ENCODE measurements around the gene SLC46A3.
"Not testable (repeated sequence)": the region's sequence is repeated elsewhere in the genome, so short reads cannot be mapped to it uniquely, and the experiment has no call there.

The SLC46A3 gene, protein sequence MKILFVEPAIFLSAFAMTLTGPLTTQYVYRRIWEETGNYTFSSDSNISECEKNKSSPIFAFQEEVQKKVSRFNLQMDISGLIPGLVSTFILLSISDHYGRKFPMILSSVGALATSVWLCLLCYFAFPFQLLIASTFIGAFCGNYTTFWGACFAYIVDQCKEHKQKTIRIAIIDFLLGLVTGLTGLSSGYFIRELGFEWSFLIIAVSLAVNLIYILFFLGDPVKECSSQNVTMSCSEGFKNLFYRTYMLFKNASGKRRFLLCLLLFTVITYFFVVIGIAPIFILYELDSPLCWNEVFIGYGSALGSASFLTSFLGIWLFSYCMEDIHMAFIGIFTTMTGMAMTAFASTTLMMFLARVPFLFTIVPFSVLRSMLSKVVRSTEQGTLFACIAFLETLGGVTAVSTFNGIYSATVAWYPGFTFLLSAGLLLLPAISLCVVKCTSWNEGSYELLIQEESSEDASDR

DNA sequence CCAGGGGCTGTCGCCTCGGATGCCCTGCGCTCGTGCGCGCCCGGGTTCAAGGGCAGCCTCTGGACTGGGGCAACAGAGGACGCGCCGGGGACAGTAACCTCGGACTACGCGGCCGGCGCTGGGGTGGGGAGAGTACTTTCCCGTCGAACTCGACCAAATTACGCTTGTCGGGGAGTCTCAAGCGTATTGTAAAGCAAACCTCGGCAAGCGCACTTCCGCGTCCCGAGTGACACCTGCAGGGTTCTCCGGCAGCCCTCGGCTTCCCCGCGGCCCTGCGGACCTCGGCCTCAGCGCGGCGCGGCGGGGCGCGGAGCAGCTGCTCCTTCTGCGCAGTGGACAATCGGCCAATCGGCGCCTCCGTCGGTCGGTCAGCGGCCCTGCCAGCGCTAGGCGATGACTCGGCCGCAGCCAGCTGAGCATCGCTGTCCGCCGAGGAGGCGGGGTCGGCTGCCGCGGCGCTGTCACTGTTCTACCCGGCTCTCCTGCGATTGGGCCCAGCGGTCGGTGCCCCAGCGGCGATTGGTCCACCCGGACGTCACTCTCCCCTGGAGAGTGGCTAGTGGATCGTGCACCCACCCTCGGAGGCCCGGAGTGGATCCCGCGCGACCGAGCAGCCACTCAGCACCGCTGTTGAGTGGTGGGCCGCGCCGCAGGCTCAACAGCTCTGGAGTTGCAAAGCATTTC is at the start of gene SLC46A3:
Gene SLC46A3 (minus strand): TSS at position 428 of the 684 bp plus-strand sequence. CDS start 972 bp downstream, outside the sequence.
- DNase-seq (ENCODE audit: low spot score): peak; percentile 98

DNA sequence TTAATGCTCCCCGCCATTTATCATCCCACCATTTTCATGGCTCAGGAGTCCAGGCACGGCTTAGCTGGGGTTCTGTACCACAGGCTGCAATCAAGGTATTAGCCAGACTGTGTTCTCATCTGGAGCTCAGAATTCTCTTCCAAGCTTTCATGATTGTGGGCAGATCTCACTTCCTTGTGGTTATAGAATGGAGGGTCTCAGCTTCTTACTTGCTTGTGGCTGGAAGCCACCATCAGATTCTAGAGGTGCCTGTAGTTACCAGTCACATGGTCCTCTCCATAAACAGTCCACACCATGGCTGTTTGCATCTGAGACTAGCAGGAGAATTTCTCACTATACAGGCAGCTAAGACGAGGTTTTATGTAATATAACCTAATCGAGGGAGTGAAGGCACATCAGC is 45.1 kb upstream of the SLC46A3 start:
- DNase-seq (ENCODE audit: low spot score): no peak

DNA sequence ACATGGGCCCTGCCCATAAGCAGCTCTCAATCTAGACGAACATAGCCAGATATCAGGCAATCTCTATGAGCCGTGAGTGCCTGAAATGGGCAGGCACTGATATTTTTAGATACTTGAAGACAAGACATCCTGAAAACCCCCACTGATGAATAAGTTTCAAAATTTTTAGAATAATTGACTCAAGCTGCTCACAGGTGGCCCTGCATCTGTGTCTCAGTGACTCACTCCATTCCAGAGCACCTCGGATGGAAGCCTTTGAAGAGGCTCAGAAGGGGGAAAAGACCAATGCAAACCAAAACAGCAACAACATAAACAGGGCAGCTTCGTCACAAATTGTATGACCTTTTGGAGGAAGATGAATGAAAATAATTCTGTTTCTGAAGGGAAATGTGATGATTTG is 42.8 kb upstream of the SLC46A3 start:
- DNase-seq (ENCODE audit: low spot score): no peak

DNA sequence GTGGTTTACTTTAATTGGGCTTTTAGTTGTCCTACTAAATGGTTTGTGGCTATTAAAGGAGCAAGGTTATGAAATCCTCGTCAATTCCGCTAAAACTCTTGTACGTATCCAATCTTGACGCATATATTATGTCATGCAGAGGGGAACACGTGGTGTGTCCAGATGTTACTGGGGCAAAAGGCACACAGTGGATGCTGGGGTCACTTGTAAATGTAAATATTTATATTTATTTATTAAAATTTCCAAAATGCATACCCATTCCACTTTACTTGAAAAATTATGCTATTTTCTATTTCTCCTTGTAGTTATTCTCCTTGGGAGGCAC is 36.7 kb upstream of the SLC46A3 start:
- DNase-seq (ENCODE audit: low spot score): no peak

DNA sequence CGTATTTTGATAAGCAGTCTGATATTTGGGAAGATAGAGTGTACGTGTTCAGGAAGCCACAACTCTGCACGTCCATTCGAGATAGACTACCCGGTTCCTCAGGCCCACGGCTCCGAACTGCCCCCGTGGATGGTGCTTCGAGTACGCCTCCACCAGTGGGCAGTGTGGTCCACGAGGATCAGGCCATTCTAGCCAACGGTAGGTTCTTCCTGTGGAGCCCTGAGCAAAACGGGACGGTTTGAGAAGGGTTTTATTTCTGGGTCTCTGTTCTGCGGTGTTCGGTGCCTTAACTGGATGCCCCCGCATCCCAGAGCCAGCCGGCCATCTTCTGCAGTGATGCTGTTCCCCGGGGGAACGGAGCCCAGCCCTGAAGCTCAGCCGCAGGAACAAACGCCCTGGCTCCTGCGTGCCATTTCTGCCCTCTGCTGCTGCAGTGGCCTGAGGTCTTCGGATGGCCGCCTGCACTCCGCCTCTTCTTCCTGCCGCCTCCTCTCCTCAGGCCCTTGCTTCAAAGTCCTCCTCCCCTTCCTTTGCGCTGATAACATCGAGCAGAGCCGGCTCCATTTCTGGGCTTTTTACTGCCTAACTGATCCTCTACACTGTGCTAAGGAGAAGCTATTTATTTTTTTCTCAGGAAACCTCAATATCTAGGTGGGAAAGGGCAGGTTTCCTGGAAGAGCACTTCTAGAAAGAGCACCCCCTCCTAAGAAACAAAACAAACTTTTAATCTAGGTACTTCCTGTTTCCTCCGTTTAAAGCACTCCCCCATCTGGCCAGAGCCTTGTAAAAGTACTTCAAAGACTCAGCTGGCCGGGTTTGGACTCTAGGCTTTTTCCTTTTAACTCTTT is 36.2 kb upstream of the SLC46A3 start:
- peak; percentile 20 for DNase-seq (ENCODE audit: low spot score)

DNA sequence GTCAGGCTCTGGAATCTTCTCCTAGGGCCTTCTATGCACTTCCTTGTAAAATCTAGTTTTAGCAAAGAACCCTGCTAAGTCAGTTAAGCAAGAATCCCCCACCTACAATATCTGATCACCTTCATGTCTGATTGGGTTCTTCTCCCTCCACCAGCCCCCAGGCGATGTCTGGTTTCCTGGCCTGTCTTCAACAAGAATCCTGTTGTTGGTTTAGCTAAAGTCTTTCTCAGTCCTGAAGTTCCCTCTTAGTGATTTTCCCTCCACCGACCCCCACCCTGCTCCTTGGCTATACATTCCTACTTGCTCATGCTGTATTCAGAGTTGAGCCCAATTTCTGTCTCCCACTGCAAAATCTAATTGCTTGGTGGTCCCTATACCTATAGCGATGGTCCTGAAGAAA is 35.2 kb upstream of the SLC46A3 start:
- no peak for DNase-seq (ENCODE audit: low spot score)

DNA sequence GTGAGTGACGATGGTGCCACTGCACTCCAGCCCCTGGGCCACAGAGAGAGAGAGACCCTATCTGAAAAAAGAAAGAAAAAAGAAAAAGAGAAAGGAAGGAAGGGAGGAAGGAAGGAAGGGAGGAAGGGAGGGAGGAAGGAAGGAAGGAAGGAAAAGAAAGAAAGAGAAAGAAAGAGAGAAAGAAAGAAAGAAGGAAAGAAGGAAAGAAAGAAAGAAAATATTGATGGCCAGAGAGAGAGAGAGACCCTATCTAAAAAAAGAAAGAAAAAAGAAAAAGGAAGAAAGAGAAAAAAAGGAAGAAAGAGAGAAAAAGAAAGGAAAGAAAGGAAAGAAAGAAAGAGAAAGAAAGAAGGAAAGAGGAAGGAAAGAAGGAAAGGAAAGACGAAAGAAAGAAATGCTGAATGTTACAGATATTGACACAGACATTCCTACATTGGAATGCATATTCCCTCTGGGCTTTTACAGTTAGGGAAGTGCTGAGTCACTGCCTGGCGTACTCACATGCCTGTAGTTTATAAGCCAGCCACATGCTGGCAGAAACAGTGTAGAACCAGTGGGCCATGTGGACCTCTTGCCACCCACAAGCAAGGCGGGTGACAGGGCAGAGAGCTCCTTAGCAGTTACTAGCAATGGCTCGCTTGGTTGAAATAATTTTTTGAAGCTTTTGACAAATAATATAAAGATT is 34.6 kb upstream of the SLC46A3 start:
- DNase-seq (ENCODE audit: low spot score): peak; percentile 83

DNA sequence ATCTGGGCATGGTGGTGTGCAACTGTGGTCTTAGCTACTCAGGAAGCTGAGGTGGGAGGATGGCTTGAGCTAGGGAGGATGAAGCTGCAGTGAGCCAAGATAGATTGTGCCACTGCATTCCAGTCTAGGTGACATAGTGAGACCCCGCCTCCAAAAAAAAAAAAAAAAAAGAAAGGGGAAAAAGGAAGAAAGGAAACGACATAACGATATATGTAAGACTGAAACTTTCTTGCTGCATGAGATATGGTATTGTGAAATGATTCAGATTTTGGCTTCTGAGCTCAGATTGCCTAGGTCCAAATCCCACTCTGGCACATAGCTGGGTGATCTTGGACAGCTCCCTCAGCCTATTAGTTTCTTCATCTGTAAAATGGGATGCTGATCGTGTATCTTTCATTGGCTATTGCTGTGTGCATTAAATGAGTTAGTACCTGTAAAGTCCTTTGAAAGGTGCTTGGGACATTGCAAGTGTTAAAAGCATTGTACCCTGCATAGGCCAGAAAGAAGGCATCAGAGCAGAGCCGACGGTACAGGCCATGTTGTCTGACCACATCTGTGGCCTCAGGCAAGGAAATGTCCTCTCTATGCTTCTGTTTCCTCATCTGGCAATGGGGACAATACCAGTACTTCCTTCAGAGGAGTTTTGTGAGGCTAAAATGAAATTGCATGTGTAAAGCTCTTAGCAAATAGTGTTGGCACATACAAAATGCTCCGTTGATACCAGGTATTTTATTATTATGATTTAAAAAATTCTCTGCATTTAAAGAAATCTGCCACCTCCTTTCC is 32.6 kb upstream of the SLC46A3 start:
- DNase-seq (ENCODE audit: low spot score): no peak

DNA sequence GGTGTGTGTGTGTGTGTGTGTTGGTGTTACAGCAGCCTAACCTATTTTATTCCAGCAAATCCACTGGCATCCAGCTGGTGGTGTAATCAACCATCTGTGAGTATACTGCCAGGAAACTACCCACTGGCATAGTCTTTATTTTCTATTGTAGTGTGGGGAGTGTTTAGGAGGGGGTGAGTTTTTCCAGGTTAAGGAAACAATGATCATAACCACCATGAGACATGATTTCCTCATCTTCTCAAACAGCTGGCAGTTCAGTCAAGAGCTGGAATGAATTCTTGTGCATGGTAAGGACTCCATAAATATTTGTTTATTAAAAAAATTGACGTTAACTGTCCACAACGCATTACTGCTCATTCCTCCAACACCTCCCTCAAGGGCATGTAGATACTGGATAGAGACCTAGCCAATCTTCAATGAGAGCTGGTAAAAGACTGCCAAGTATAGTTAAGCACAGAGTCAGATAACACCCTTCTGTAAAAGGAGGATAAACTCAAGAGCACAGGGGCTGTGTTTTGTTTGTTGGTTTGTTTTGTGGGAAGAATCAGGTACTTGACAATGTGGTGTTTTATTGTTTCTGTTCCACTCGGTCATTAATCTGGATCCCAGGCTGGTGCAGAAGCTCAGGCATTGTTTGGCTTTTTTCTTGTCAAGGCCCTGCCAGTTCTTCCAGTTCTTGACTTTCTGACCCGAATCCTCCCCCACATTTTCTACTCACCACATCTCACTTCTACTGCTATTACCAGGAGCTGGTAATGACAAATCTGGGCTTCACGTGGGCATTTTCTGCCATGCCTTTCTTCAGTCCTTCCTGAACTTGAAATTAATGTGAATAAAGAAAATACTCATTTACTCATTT is 31.6 kb upstream of the SLC46A3 start:
- DNase-seq (ENCODE audit: low spot score): no peak

DNA sequence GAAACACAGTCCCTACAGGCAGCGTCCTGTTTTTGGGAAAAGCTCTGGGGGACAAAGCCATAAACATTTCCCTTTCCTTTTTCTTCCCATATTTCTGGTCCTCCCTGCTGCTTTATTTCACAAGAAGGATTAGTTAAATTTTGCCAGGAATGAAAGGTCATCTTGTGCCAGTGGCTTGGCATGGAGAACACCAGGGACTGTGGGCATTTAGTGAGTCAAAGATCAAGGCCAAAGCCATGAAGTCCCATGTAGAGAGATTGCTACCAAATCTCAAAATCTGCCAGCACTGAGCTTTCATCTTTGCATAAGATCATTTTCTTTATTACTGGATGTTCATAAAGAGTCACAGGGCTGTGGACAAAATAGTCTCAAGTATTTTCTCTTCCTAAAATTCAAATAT is 29.1 kb upstream of the SLC46A3 start:
- no peak for DNase-seq (ENCODE audit: low spot score)

DNA sequence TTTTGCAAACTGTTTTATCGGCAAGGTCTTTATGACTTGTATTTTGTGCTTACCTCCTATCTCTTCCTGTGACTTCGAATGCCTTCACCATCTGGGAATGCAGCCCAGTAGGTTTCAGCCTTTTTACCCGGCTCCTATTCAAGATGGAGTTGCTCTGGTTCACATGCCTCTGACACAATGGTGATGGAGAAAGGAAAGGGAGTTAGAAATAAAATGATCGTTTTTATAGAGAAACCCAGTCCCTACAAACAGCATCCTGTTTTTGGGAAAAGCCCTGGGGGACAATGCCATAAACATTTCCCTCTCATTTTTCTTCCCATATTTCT is 27.5 kb upstream of the SLC46A3 start:
- DNase-seq (ENCODE audit: low spot score): no peak

DNA sequence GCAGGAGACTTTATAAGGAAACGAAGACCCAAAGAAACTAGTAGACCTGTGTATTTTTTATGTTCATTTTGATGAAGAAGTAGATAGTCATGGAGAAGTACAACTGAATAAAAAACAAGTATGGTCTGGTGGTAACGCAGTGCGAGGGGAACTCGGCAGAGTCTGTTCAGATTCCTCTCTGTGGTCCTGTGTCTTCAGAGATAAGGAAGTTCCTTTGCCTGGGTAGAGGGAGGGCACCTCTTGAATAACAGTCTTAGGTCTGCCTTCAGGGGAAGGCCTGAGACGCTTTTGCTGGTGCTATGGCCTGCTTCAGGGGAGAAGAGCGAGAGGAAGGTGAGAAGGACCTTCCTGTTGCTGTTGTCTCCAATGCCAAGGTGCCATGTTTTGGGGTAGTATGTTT is 25.9 kb upstream of the SLC46A3 start:
- no peak for DNase-seq (ENCODE audit: low spot score)

DNA sequence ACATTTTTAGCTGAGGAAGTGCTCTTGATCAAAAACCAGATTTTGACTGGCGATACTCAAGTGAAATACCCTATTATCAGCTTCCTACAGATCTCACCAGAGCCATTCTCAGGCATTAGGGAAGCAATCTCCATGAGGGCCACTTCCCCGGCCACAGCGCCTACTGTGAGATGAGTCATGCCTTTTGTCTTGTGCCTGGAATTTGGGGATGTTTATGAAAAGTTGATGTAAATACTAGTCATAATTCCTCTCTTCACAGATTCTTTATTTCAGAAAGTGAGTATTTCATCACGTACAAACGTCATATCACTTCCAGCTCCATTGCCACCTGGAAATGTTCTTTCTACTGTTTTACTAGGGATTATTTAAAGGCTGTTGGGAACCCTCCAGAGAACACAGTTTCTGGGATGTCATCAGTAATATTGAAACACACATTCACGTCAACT is 25.3 kb upstream of the SLC46A3 start:
- DNase-seq (ENCODE audit: low spot score): peak; percentile 27

DNA sequence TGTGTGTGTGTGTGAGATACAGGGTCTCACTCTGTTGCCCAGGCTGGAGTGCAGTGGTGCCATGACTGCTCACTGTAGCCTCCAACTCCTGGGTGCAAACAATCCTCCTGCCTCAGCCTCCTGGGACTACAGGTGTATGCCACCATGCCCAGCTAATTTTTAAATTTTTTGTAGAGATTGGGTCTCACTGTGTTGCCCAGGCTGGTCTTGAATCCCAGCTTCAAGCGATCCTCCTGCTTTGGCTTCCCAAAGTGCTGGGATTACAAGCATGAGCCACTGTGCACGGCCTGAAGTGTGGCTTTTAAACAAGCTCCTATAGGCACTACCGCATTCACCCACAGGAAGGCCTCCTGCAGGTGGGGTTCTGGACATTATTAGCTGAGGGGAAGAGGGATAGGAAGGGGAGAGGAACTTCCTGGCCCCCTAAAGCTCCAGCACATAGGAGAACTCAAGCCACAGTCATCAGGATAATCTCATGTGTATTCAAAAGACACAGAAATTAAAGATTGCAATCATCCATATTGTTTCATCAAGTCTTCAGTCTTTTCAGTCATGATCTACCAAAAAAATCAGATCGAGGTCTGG is 24.8 kb upstream of the SLC46A3 start:
- no peak for DNase-seq (ENCODE audit: low spot score)

DNA sequence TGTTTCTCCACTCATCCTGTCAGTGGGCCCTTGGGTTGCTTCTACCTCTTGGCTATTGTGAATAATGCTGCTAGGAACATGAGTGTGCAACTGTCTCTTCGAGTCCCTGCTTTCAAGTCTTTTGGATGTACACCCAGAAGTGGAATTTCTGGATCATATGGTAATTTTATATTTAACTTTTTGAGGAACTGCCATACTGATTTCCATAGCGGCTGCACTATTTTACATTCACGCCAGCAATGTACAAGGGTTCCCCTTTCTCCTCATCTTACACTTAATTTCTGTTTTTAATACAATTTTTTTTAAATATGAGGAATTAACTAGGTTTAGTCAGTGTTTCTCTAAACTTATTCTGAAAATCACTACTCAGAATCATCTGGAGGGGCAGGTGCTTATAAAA is 24.2 kb upstream of the SLC46A3 start:
- no peak for DNase-seq (ENCODE audit: low spot score)

DNA sequence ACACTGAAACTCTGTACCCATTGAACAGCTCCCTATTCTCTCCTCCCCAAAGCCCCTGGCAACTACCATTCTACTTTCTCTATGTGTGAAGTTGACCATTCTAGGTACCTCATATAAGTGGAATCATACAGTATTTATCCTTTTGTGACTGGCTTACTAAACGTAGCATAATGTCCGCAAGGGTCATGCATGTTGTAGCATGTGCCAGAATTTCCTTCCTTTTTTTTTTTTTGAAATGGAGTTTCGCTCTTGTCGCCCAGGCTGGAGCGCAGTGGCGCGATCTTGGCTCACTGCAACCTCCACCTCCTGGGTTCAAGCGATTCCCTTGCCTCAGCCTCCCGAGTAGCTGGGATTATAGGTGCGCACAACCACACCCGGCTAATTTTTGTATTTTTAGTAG is 23.7 kb upstream of the SLC46A3 start:
- not testable (repeated sequence) for DNase-seq (ENCODE audit: low spot score)

DNA sequence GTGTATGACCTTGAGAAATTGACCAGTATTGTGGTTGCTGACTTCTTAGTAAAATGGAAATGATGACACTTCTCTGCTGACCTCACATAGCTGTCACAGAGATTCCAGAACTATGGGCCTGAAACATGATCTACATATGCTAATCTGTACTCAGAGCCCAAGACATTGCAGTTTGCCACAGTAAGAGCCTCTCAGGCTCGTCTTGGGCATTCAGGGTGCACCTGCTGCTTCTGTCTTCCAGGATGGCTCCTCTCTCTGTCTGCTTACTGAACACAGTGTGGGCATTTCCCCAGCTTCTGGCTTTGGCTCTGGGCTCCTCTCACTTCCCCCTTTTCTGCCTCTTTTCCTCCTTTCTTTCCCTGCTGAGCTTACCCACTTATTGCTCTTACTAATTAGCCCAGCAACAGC is 22.3 kb upstream of the SLC46A3 start:
- DNase-seq (ENCODE audit: low spot score): no peak

DNA sequence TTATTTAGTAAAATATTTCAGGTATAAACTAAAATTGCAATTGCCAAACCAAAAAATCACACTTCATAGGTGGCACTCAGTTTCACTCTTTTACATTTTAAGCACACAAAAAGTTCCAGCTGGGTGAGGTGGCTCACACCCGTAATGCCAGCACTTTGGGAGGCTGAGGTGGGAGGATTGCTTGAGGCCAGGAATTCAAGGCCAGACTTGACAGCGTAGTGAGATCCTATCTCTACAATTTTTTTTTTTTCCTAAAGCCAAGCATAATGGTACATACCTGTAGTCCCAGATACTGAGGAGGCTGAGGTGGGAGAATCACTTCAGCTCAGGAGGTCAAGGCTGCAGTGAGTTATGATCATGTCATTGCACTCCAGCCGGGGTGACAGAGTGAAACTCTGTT is 20.6 kb upstream of the SLC46A3 start:
- DNase-seq (ENCODE audit: low spot score): no peak

DNA sequence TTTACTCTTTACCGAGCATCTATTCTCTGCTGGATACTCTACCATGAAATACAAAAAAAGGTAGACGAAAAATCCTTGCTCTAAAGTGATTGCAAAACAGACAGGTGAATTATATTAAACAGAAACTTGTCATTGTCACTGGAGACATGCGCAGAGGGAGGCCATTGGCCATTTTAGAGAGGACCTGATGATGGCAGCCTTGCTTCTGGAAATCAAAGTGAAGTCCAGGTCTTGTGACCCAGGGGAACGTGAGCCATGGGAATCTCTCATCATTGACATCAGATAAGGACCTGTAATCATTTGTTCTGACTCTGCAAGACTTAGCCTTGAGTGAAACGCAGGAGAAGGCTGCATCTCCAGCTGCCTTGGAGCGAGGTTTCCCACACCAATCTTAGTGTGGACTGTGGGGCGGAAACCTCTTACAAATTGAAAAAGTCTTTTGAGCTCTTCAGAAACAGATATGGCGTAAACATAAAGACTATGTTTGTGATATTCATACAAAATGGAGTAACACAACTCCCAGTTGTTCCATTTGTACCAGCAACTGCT is 16.8 kb upstream of the SLC46A3 start:
- DNase-seq (ENCODE audit: low spot score): no peak

DNA sequence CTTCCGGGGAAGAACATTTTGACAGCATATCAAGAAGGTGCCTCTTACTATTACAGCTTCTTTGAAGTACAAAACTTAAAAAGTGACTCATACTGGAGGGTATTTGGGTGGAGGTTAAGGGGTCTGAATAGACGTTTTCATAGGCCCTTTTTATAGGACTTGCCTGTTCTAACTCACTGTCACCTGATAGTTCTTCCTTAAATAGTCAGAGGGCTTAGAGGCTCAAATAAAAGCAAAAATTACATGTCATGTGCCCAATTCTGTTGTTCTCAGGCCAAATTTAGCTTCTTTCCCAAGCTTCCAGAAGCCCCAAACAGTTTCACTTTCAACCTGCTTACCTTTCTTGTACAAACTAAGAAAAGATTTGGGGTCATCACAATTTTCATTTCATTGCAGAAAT is 16.1 kb upstream of the SLC46A3 start:
- no peak for DNase-seq (ENCODE audit: low spot score)

Measured in AG08396 (cell line).